H1 (cell line): ENCODE results near the gene GPER1.
"Not testable (repeated sequence)": the region's sequence is repeated elsewhere in the genome, so short reads cannot be mapped to it uniquely, and the experiment has no call there.

Source experiments
- BRCA1 ChIP-seq: IDR thresholded peaks from 2 replicates; pipeline ENCODE4 v1.6.1; 2012; ENCODE audit warnings: low read depth, low read length, improper control_type of control experiment
- CREB1 ChIP-seq: IDR thresholded peaks from 2 replicates; pipeline ENCODE4 v1.6.1; 2012; ENCODE audit warnings: inconsistent platforms
- CTCF ChIP-seq, 3 experiments: IDR thresholded peaks; 1 replicate in 2 of 3; 2 replicates in 1 of 3; pipeline versions ENCODE4 v1.5.1 to v1.6.1; 2011; ENCODE audit warnings: low read length in 3 of 3, mild to moderate bottlenecking in 3 of 3, inconsistent platforms in 2 of 3, low read depth in 1 of 3, moderate library complexity in 1 of 3; ENCODE audit not compliant: insufficient read depth in 1 of 3; ENCODE audit errors: control extremely low read depth in 1 of 3
- GABPA ChIP-seq: IDR thresholded peaks from 2 replicates; pipeline ENCODE4 v1.6.1; 2011; ENCODE audit warnings: mild to moderate bottlenecking, low read length, moderate library complexity, borderline replicate concordance; ENCODE audit not compliant: insufficient read depth
- JUN ChIP-seq: IDR thresholded peaks from 2 replicates; pipeline ENCODE4 v1.6.1; 2011; ENCODE audit warnings: low read depth, mild to moderate bottlenecking, improper control_type of control experiment, low read length
- JUND ChIP-seq: IDR thresholded peaks from 2 replicates; pipeline ENCODE4 v1.6.1; 2011; ENCODE audit warnings: mild to moderate bottlenecking, improper control_type of control experiment, low read length
- MAFK ChIP-seq: IDR thresholded peaks from 2 replicates; pipeline ENCODE4 v1.6.1; 2012; ENCODE audit warnings: low read depth, mild to moderate bottlenecking, improper control_type of control experiment, low read length
- NANOG ChIP-seq: IDR thresholded peaks from 2 replicates; pipeline ENCODE4 v1.6.1; 2011; ENCODE audit warnings: low read length, low read depth, mild to moderate bottlenecking, inconsistent platforms; ENCODE audit not compliant: insufficient read depth, poor library complexity, severe bottlenecking
- POLR2A ChIP-seq, 2 experiments: IDR thresholded peaks; 1 replicate in 1 of 2; 2 replicates in 1 of 2; pipeline ENCODE4 v1.6.1; 2011; ENCODE audit warnings: low read depth in 2 of 2, low read length in 2 of 2, mild to moderate bottlenecking in 2 of 2; ENCODE audit errors: control extremely low read depth in 1 of 2
- SAP30 ChIP-seq: fragments of 300-600 bp; sonication (generic); IDR thresholded peaks from 2 replicates; pipeline ENCODE4 v1.7.1; 2012; ENCODE audit warnings: low read length, moderate library complexity, mild to moderate bottlenecking, inconsistent platforms; ENCODE audit not compliant: insufficient read depth, insufficient replicate concordance
- SIX5 ChIP-seq: IDR thresholded peaks from 2 replicates; pipeline ENCODE4 v1.6.1; 2011; ENCODE audit warnings: mild to moderate bottlenecking, low read depth, low read length
- SP2 ChIP-seq: IDR thresholded peaks from 2 replicates; pipeline ENCODE4 v1.6.1; 2012; ENCODE audit warnings: mild to moderate bottlenecking, low read length, inconsistent platforms
- TEAD4 ChIP-seq: IDR thresholded peaks from 2 replicates; pipeline ENCODE4 v1.6.1; 2012; ENCODE audit warnings: low read depth, low read length, inconsistent platforms, mixed read lengths

- TF ChIP-seq CREB1; TEAD4; POLR2A (IDR thresholded peaks at IDR 0.05; ENCODE audit: control extremely low read depth in 1 of 2, low read depth in 2 of 2, low read length in 2 of 2); JUND; SAP30; CTCF (IDR thresholded peaks at IDR 0.05; ENCODE audit: control extremely low read depth in 1 of 3, insufficient read depth in 1 of 3, low read depth in 1 of 3, low read length in 3 of 3); SIX5; SP2; NANOG; MAFK; GABPA; JUN; BRCA1: not testable (repeated sequence)
These were observed 55.1 kb downstream of the GPER1 start for GRCh38 chr7:1143031-1143430.
